Activated CD8-positive, alpha-beta T cell treated with anti-CD3 and anti-CD28 coated beads for 36 hours (primary cell): ENCODE results near the gene ARHGAP18. TPM values are rescaled to one million over a fixed set of nuclear protein-coding genes. Genes with fewer than 3 reads are reported as not detected.

ENCODE experiments used
- ATAC-seq: fragments of 200-7000 bp; cut with Tn5 transposase; one replicate; pipeline ENCODE4 v1.10.0; 2021; ENCODE audit warnings: mild to moderate bottlenecking, moderate library complexity
- CTCF ChIA-PET: fragments of 350-600 bp; sonication (Branson Sonifier 250); formaldehyde crosslinking; loops from one replicate; lab custom pipeline; 2021; ENCODE audit warnings: antibody characterized with exemption; lab: Charles Lee
- POLR2A ChIA-PET: fragments of 350-600 bp; sonication (Branson Sonifier 250); formaldehyde crosslinking; loops from one replicate; lab custom pipeline; 2021; ENCODE audit warnings: antibody characterized with exemption; lab: Charles Lee
- DNase-seq: peaks from one replicate; pipeline ENCODE4 v3.0.0-alpha.2; 2020
- H3K27ac Mint-ChIP-seq: one replicate; pipeline ENCODE4 v1.8.0; 2021; ENCODE audit warnings: mild to moderate bottlenecking, mixed read lengths
- H3K27me3 Mint-ChIP-seq: one replicate; pipeline ENCODE4 v1.8.0; 2021; ENCODE audit warnings: mixed read lengths
- H3K36me3 Mint-ChIP-seq: one replicate; pipeline ENCODE4 v1.8.0; 2021; ENCODE audit warnings: low read depth, mixed read lengths
- H3K4me1 Mint-ChIP-seq: one replicate; pipeline ENCODE4 v1.8.0; 2021; ENCODE audit warnings: low read depth, mixed read lengths
- H3K4me3 Mint-ChIP-seq: one replicate; pipeline ENCODE4 v1.8.0; 2021; ENCODE audit warnings: mild to moderate bottlenecking, moderate library complexity, mixed read lengths
- H3K9me3 Mint-ChIP-seq: one replicate; pipeline ENCODE4 v1.8.0; 2021; ENCODE audit warnings: mixed read lengths
- intact Hi-C: fragments of 100-400 bp; cut with micrococcal nuclease; formaldehyde crosslinking; loops from one replicate; pipeline ENCODE4 v1.10.0; 2022
- total RNA-seq, 2 experiments: library from RNA; stranded (reverse); gene quantifications; one replicate each; pipeline ENCODE4 v1.2.3, GENCODE V29; 2021
- TF ChIP-seq, protein P1 (sequence below): fragments of 200-600 bp; IDR thresholded peaks from one replicate; pipeline ENCODE4 v1.8.0; 2022; ENCODE audit warnings: antibody characterized with exemption, mild to moderate bottlenecking

The ARHGAP18 gene
- total RNA-seq, 2 experiments from 2014 or later, result 8.2 to 9.6 TPM

DNA sequence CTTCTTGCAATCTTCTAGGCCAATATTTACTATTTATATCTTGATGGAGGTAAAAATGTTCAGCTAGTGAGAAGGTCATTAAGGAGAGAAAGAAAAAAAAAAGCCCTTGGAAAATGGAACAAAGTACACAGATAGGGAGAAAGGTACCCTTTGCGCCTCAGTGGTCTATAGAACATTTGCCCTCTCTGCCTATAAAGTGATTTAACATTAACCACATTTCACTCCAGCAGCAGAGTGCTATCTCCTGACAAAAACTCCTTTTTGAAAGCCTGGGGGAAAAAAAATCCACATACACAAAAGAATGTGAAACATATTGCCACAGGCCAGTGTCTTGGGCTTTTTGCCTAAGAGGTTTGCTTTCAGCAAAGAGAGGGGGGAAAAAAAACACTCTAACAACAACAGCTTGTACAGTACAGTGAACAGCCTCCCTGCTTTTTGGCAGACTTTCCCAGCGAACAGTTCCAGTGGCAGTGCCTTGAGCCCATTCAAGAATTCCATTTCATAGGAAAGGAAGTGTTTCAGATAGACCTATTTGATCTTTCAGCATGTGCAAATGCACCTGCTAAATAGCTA is 695 bp downstream of the ARHGAP18 start:
- CTCF ChIA-PET, result interaction anchor here (0.7 to 3.5 kb wide), 8 partner anchors 9 to 111 kb away, joined by 3 to 17 read pairs (median 4); no protein-coding TSS in a partner anchor
- Mint-ChIP-seq H3K27ac (peak overlapping the region; percentile 80), H3K4me1 (peaks cover 42% of the 10 kb centered on the region), H3K4me3 (peak overlapping the region; percentile 92), H3K9me3 (no peaks in the 10 kb centered on the region), H3K27me3 (peaks cover 7% of the 10 kb centered on the region), H3K36me3 (peaks cover 3% of the 10 kb centered on the region)
- DNase-seq (no peak), ATAC-seq (peak; percentile 8)
- TF ChIP-seq, protein P1, sequence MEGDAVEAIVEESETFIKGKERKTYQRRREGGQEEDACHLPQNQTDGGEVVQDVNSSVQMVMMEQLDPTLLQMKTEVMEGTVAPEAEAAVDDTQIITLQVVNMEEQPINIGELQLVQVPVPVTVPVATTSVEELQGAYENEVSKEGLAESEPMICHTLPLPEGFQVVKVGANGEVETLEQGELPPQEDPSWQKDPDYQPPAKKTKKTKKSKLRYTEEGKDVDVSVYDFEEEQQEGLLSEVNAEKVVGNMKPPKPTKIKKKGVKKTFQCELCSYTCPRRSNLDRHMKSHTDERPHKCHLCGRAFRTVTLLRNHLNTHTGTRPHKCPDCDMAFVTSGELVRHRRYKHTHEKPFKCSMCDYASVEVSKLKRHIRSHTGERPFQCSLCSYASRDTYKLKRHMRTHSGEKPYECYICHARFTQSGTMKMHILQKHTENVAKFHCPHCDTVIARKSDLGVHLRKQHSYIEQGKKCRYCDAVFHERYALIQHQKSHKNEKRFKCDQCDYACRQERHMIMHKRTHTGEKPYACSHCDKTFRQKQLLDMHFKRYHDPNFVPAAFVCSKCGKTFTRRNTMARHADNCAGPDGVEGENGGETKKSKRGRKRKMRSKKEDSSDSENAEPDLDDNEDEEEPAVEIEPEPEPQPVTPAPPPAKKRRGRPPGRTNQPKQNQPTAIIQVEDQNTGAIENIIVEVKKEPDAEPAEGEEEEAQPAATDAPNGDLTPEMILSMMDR, result no peak
- intact Hi-C loops, result loop anchor here (5.0 kb wide), 1 partner anchor 37 kb away; no protein-coding TSS in a partner anchor
- POLR2A ChIA-PET, result interaction anchor here (1.3 to 1.4 kb wide), 2 partner anchors 9 to 26 kb away, joined by 4 to 5 read pairs; no protein-coding TSS in a partner anchor

DNA sequence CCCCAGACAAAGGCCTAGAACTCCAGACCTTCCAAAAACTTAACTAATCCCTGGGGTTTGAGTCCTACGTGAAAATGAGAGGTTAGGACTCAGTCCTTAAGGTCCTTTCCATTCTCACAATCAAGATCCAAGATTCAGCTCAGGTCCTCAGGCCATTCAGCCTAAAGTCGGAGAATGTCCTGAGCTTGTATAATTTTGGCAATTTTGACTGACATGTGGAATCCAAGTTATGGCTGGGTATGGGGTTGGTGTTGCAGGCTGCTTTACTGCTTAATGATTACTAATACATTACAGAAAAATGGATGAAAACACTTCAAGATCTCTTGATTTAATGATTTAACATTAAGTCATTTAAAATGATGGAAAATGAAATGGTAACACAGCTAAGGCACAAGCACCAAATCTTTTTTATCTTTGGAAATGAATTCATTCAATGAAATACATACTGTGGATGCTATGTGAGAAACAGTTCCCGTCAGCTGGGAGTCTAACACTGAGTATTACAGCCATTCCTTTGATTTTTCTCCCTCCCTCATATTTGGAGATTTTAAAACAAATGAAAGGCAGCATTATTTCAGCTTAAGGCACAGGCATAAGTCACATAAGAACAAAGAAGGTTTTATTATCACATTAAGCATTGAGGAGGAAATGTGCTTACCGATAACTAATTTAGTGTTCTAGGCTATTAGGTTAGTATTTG is 1.3 kb downstream of the ARHGAP18 start:
- ChIA-PET POLR2A (no interaction called here), CTCF (interaction anchor here (1.0 to 3.5 kb wide), 7 partner anchors 8 to 110 kb away, joined by 3 to 17 read pairs (median 8); no protein-coding TSS in a partner anchor)
- Mint-ChIP-seq H3K27ac (no peak overlapping the region), H3K36me3 (peaks cover 3% of the 10 kb centered on the region), H3K9me3 (no peaks in the 10 kb centered on the region), H3K4me1 (peaks cover 39% of the 10 kb centered on the region), H3K27me3 (peaks cover 7% of the 10 kb centered on the region), H3K4me3 (peak overlapping the region; percentile 92)
- intact Hi-C loops, result loop anchor here (5.0 kb wide), 1 partner anchor 36 kb away; no protein-coding TSS in a partner anchor
- TF ChIP-seq, protein P1, result no peak
- DNase-seq (no peak), ATAC-seq (no peak)

DNA sequence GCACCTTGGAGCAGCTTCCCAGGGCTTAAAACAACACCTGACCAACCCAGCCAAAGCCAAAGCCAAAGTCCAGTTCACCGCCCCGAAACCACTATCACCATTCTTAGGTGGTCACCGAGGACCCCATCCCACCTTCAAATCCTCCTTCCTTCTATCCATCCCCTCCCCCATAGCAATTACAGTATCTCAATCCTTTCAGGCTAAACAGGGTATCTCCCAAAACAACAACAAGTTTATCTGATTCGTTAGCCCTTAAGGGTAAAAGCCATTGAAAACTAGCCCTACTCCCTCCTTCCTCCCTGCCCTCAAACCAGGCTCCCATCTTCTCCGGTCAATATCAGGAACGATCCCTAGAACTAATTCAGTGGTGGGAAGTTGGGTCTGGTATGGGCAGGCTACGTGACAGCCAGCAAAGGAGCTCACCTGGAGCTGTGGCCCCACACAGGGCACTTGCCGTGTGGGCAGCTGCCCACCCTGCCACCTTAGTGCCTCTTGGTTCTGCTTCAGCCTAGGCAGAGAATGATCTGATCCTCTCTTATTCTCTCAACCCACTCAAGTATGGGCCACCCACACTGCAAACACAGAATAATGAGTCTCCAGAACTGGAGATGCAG is 2.0 kb downstream of the ARHGAP18 start:
- Mint-ChIP-seq H3K9me3 (no peaks in the 10 kb centered on the region), H3K4me3 (no peak overlapping the region), H3K36me3 (peaks cover 3% of the 10 kb centered on the region), H3K27ac (no peak overlapping the region), H3K4me1 (peaks cover 39% of the 10 kb centered on the region), H3K27me3 (peaks cover 7% of the 10 kb centered on the region)
- CTCF ChIA-PET, result interaction anchor here (1.1 to 2.9 kb wide), 4 partner anchors 8 to 110 kb away, joined by 3 to 10 read pairs (median 9); no protein-coding TSS in a partner anchor
- ATAC-seq (no peak), DNase-seq (no peak)
- POLR2A ChIA-PET, result no interaction called here
- TF ChIP-seq, protein P1, result no peak
- intact Hi-C loops, result loop anchor here (5.0 kb wide), 1 partner anchor 36 kb away; no protein-coding TSS in a partner anchor

DNA sequence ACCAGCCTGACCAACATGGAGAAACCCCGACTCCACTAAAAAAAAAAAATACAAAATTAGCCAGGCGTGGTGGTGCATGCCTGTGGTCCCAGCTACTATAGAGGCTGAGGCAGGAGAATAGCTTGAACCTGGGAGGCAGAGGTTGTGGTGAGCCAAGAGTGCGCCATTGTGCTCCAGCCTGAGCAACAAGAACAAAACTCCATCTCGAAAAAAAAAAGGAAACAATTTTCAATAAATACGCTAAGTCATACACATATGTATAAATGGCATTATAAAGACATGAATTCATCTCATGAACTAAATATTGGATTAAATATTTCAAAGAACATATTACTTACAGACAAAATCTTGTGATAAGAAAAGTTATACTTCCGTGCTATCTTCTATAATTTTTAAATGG is 2.9 kb downstream of the ARHGAP18 start:
- H3K4me1 Mint-ChIP-seq, result peaks cover 39% of the 10 kb centered on the region
- ChIA-PET CTCF (interaction anchor here (1.5 to 2.1 kb wide), 2 partner anchors 36 to 109 kb away, joined by 5 to 8 read pairs; no protein-coding TSS in a partner anchor), POLR2A (no interaction called here)
- no peak for DNase-seq
- no peaks in the 10 kb centered on the region for H3K9me3 Mint-ChIP-seq
- TF ChIP-seq, protein P1, result no peak
- no peak overlapping the region for H3K27ac Mint-ChIP-seq
- H3K27me3 Mint-ChIP-seq, result peaks cover 7% of the 10 kb centered on the region
- intact Hi-C loops, result loop anchor here (5.0 kb wide), 1 partner anchor 35 kb away; no protein-coding TSS in a partner anchor
- H3K36me3 Mint-ChIP-seq, result peaks cover 3% of the 10 kb centered on the region
- no peak for ATAC-seq
- no peak overlapping the region for H3K4me3 Mint-ChIP-seq
